ENCODE measurements around the gene AP4M1.

The AP4M1 gene

GRCh38 chr7:100074841-100075240 lies 26.6 kb upstream of the AP4M1 start:
- H3K4me1 Mint-ChIP-seq = peaks cover 13% of the 10 kb centered on the region
- H3K9me3 Mint-ChIP-seq = peaks cover 16% of the 10 kb centered on the region
- no peak overlapping the region for H3K27ac Mint-ChIP-seq (ENCODE audit: low read depth)
- H3K36me3 Mint-ChIP-seq (ENCODE audit: insufficient read depth) = peaks cover 68% of the 10 kb centered on the region
- no peak for ATAC-seq (replicated peaks; ENCODE audit: extremely low read depth, poor library complexity, severe bottlenecking)
- H3K27me3 Mint-ChIP-seq = no peaks in the 10 kb centered on the region
- DNase-seq (ENCODE audit: low spot score in 2 of 2) = no peak
- no peak overlapping the region for H3K4me3 Mint-ChIP-seq

DNA sequence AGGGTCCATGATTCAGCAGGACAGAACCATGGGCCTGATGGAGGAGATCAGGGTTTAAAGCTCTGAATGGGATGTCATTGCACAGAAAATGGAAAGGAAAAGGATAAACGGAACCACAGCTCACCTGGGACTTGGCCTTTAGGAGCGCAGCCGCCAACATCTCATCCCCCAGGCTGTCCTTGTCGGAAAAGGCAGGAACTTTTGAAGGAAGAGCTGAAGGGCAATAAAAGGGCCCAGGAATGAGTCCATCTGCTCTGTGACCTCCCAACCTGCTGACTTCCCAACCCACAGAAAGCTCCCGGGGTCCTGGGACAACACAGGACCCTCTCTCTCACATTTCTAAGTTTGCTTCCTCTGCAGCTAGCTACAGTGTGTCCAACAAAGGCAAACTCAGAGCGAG lies 26.0 kb upstream of the AP4M1 start:
- Mint-ChIP-seq H3K27ac (ENCODE audit: low read depth) (no peak overlapping the region), H3K4me1 (peaks cover 18% of the 10 kb centered on the region)

DNA sequence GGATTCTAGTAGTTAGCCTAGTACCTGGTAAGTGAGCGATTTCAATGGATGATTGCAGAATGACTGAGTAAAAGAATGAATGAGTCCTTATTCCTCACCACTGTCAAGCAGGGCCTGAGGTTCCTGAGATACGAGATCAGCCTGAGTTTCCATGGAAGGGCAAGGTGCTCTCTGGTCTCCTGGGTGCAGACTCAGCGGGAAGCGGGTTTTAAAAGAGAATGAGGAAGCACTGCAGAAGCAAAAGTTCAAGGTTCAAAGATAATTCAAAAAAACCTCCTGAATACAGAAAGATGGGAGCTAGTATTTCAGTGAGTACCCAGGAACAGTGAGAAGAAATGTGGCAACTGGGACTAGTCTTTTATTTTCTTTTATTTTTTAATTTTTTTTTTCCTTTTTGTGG lies 24.2 kb upstream of the AP4M1 start:
- H3K9me3 Mint-ChIP-seq = peaks cover 4% of the 10 kb centered on the region
- no peak for DNase-seq (ENCODE audit: low spot score in 2 of 2)
- H3K27ac Mint-ChIP-seq (ENCODE audit: low read depth) = no peak overlapping the region
- peaks cover 31% of the 10 kb centered on the region for H3K4me1 Mint-ChIP-seq
- no peak overlapping the region for H3K4me3 Mint-ChIP-seq
- peaks cover 57% of the 10 kb centered on the region for H3K36me3 Mint-ChIP-seq (ENCODE audit: insufficient read depth)
- ATAC-seq (replicated peaks; ENCODE audit: extremely low read depth, poor library complexity, severe bottlenecking) = no peak
- H3K27me3 Mint-ChIP-seq = no peaks in the 10 kb centered on the region

More for the DNA sequence above, 26.0 kb upstream of the AP4M1 start:
- DNase-seq (ENCODE audit: low spot score in 2 of 2) = no peak
- Mint-ChIP-seq H3K27me3 (no peaks in the 10 kb centered on the region), H3K4me3 (no peak overlapping the region), H3K36me3 (ENCODE audit: insufficient read depth) (peaks cover 66% of the 10 kb centered on the region), H3K9me3 (peaks cover 16% of the 10 kb centered on the region)
- no peak for ATAC-seq (replicated peaks; ENCODE audit: extremely low read depth, poor library complexity, severe bottlenecking)

DNA sequence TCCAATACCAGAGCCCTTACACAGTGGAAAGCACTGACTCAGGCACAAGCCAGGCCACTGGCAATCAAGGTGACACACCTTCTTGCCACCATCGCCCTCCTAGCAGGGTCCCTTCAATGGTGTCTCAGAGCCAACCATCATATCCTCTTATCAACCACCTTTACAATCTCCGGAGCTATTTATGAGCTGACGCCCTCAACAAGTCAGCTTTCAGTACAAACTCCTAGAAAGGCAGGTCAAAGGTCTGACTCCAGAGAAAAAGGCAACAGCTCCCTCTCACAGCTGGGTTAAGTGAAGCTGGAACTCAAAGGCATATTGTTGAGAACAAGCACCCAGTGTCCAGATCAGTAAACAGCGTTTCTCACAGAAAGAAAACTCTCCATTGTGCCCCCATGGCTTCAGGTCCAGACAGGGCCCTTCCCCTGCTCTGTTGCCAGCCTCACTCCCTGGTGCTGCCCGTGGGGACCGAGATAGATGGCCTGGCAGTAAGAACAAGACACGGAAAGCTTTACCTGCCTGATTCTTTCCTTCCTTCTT lies 22.4 kb upstream of the AP4M1 start:
- Mint-ChIP-seq H3K27ac (ENCODE audit: low read depth) (no peak overlapping the region), H3K4me3 (no peak overlapping the region)
- no peak for ATAC-seq (replicated peaks; ENCODE audit: extremely low read depth, poor library complexity, severe bottlenecking)

DNA sequence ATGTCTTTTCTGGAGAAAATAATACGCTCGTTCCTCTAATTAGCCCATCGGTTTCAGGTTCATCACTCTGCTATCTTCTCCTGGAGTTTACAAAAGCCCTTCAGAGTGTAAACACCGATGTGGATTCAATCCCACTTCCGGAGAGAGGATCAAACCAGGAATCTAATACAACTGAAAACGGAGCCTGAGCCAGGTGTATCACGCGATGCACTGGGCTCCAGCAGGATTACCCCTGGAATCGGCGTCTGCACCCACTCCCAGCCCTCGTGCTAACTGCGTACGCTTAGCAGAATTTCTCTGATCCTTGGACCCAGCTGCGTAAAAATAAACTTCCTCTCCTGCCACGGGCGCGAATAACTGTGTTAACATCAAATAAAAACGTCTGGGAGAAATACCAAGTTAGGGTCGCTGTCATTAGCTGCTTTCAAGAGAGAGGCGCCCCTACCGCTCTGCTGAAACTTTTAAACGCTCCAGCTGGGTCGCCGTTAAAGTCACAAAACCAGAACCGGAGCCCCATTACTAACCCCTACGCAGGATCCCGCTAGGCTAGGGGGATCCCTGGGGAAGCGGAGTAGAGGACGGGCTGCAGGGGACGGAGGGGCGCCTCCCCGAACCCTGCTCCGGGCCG lies 20.4 kb upstream of the AP4M1 start:
- Mint-ChIP-seq H3K9me3 (no peaks in the 10 kb centered on the region), H3K4me1 (peaks cover 36% of the 10 kb centered on the region), H3K4me3 (peak overlapping the region; percentile 84), H3K27me3 (no peaks in the 10 kb centered on the region), H3K36me3 (ENCODE audit: insufficient read depth) (peaks cover 31% of the 10 kb centered on the region), H3K27ac (ENCODE audit: low read depth) (peak overlapping the region; percentile 90)
- DNase-seq (ENCODE audit: low spot score in 2 of 2) = no peak
- ATAC-seq (replicated peaks; ENCODE audit: extremely low read depth, poor library complexity, severe bottlenecking) = no peak

More for the DNA sequence above, 22.4 kb upstream of the AP4M1 start:
- no peak for DNase-seq (ENCODE audit: low spot score in 2 of 2)
- Mint-ChIP-seq H3K36me3 (ENCODE audit: insufficient read depth) (peaks cover 46% of the 10 kb centered on the region), H3K9me3 (no peaks in the 10 kb centered on the region), H3K27me3 (no peaks in the 10 kb centered on the region), H3K4me1 (peaks cover 41% of the 10 kb centered on the region)

GRCh38 chr7:100081535-100082102 lies 19.8 kb upstream of the AP4M1 start, which contains the start of gene ZNF3:
Gene ZNF3 (minus strand): TSS chr7:100081723. CDS start chr7:100077357, 4,366 bp downstream.
- Mint-ChIP-seq H3K36me3 (ENCODE audit: insufficient read depth) (peaks cover 27% of the 10 kb centered on the region), H3K9me3 (no peaks in the 10 kb centered on the region), H3K4me1 (peaks cover 34% of the 10 kb centered on the region), H3K27ac (ENCODE audit: low read depth) (peak within 1 kb of the TSS; percentile 90), H3K27me3 (no peaks in the 10 kb centered on the region), H3K4me3 (peak within 1 kb of the TSS; percentile 84)
- ATAC-seq (replicated peaks; ENCODE audit: extremely low read depth, poor library complexity, severe bottlenecking) = peak; percentile 89
- DNase-seq (ENCODE audit: low spot score in 2 of 2) = peak; percentile 93 to 98

- H3K9me3 Mint-ChIP-seq = no peaks in the 10 kb centered on the region
- peak overlapping the region; percentile 84 for H3K4me3 Mint-ChIP-seq
- no peaks in the 10 kb centered on the region for H3K27me3 Mint-ChIP-seq
- ATAC-seq (replicated peaks; ENCODE audit: extremely low read depth, poor library complexity, severe bottlenecking) = no peak
- peaks cover 34% of the 10 kb centered on the region for H3K4me1 Mint-ChIP-seq
- H3K36me3 Mint-ChIP-seq (ENCODE audit: insufficient read depth) = peaks cover 22% of the 10 kb centered on the region
- no peak for DNase-seq (ENCODE audit: low spot score in 2 of 2)
- peak overlapping the region; percentile 90 for H3K27ac Mint-ChIP-seq (ENCODE audit: low read depth)
Observed at GRCh38 chr7:100082978-100083377, 18.5 kb upstream of the AP4M1 start.

DNA sequence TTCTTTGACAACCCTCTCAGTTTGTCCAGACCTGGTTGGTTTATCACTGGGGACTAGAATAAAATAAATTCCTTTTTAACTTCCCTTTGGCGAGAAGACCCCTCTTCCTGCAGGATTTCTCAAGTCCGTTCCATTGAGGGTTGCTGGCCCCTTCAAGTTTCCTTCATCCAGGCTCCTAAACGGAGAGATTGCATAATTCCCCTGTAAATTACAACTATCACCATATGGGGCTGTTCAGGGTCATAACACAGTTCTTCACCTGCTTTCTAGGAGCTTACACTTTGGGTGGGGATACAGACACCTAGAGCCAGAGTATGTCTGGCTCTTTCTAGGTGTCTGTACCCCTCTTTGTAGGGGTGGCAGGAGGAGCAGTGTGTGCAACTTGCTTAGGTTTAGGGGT lies 15.9 kb upstream of the AP4M1 start:
- no peak overlapping the region for H3K4me3 Mint-ChIP-seq
- H3K9me3 Mint-ChIP-seq = no peaks in the 10 kb centered on the region
- peaks cover 31% of the 10 kb centered on the region for H3K4me1 Mint-ChIP-seq
- ATAC-seq (replicated peaks; ENCODE audit: extremely low read depth, poor library complexity, severe bottlenecking) (no peak), DNase-seq (ENCODE audit: low spot score in 2 of 2) (no peak)
- H3K27me3 Mint-ChIP-seq = no peaks in the 10 kb centered on the region
- peaks cover 23% of the 10 kb centered on the region for H3K36me3 Mint-ChIP-seq (ENCODE audit: insufficient read depth)
- H3K27ac Mint-ChIP-seq (ENCODE audit: low read depth) = no peak overlapping the region

GRCh38 chr7:100087055-100087750 lies 14.2 kb upstream of the AP4M1 start:
- Mint-ChIP-seq H3K36me3 (ENCODE audit: insufficient read depth) (peaks cover 29% of the 10 kb centered on the region), H3K4me3 (no peak overlapping the region), H3K4me1 (peaks cover 19% of the 10 kb centered on the region), H3K27me3 (no peaks in the 10 kb centered on the region), H3K27ac (ENCODE audit: low read depth) (no peak overlapping the region), H3K9me3 (no peaks in the 10 kb centered on the region)
- DNase-seq (ENCODE audit: low spot score in 2 of 2) = no peak
- no peak for ATAC-seq (replicated peaks; ENCODE audit: extremely low read depth, poor library complexity, severe bottlenecking)

DNA sequence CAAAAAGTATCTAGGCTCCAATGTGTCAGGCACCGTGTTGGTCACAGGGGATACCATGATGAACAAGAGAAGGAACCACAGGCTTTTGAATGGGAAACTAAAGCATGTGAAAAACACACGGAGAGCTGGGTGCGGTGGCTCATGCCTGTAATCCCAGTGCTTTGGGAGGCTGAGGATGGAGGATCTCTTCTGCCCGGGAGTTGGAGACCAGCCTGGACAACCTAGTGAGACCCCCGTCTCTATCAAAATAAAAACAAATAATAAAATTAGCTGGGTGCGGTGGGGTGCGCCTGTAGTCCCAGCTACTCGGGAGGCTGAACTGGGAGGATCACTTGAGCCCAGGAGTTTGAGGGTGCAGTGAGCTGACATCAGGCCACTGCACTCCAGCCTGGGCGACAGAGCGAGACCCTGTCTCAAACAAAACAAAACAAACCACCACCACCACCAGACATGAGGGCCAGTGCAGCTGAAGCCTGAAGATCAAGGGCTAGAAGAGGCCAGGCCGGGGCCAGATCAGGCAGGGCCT lies 13.3 kb upstream of the AP4M1 start:
- no peak for ATAC-seq (replicated peaks; ENCODE audit: extremely low read depth, poor library complexity, severe bottlenecking)
- DNase-seq (ENCODE audit: low spot score in 2 of 2) = no peak
- Mint-ChIP-seq H3K36me3 (ENCODE audit: insufficient read depth) (peaks cover 34% of the 10 kb centered on the region), H3K4me1 (peaks cover 9% of the 10 kb centered on the region), H3K27ac (ENCODE audit: low read depth) (peak overlapping the region; percentile 78), H3K9me3 (no peaks in the 10 kb centered on the region), H3K4me3 (peak overlapping the region; percentile 84), H3K27me3 (no peaks in the 10 kb centered on the region)

GRCh38 chr7:100088621-100089457 lies 12.6 kb upstream of the AP4M1 start, which contains the start of gene COPS6:
Gene COPS6 (plus strand): TSS chr7:100088969. CDS start chr7:100088991, 22 bp downstream.
- peak within 1 kb of the TSS; percentile 78 for H3K27ac Mint-ChIP-seq (ENCODE audit: low read depth)
- peak within 1 kb of the TSS; percentile 84 for H3K4me3 Mint-ChIP-seq
- H3K9me3 Mint-ChIP-seq = no peaks in the 10 kb centered on the region
- ATAC-seq (replicated peaks; ENCODE audit: extremely low read depth, poor library complexity, severe bottlenecking) (peak; percentile 72), DNase-seq (ENCODE audit: low spot score in 2 of 2) (peak; percentile 76 to 80)
- H3K4me1 Mint-ChIP-seq = peaks cover 9% of the 10 kb centered on the region
- peaks cover 40% of the 10 kb centered on the region for H3K36me3 Mint-ChIP-seq (ENCODE audit: insufficient read depth)
- H3K27me3 Mint-ChIP-seq = no peaks in the 10 kb centered on the region
